HG03045 (cell line): ENCODE data around the gene GRHPR.
"Not testable (repeated sequence)": the region's sequence is repeated elsewhere in the genome, so short reads cannot be mapped to it uniquely, and the experiment has no call there.

Source experiments
- ATAC-seq: cut with Tn5 transposase; IDR thresholded peaks from one replicate; pipeline ENCODE4 v1.9.1; 2021; ENCODE audit warnings: mild to moderate bottlenecking, moderate library complexity; ENCODE audit not compliant: unreplicated experiment

The GRHPR gene

GRCh38 chr9:37474438-37474837 is 51.9 kb downstream of the GRHPR start:
- ATAC-seq: no peak

DNA sequence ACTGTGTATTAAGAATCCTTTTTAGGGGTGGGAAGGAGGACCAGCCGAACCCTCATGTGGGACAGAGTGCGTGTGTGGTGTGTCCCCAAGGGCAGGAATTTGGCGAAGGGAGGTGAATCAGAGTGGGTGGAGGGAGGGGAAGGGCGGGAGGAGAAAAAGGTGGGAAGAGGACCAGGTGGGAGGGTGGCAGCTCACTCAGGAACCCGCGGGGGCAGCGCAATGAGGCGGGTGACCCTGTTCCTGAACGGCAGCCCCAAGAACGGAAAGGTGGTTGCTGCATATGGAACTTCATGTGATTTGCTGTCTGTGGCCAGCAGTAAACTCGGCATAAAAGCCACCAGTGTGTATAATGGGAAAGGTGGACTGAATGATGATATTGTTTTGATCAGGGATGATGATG is 54.4 kb downstream of the GRHPR start:
- no peak for ATAC-seq

- not testable (repeated sequence) for ATAC-seq
Measured at GRCh38 chr9:37477443-37477842, 54.9 kb downstream of the GRHPR start.

GRCh38 chr9:37477987-37478619 is 55.6 kb downstream of the GRHPR start:
- not testable (repeated sequence) for ATAC-seq

DNA sequence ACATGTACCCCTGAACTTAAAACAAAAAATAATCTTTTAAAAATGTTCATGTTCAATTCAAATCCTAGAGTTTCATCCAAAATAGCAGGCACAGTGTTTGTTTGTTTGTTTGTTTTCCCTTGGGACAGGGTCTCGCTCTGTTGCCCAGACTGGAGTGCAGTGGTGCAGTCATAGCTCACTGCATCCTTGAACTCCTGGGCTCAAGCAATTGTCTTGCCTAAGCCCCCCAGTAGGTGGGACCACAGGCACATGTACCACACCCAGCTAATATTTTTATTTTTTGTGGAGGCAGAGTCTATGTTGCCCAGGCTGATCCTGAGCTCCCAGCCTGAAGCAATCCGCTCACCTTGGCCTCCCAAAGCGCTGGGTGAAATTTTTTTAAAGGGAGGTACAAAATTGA is 58.3 kb downstream of the GRHPR start:
- no peak for ATAC-seq

DNA sequence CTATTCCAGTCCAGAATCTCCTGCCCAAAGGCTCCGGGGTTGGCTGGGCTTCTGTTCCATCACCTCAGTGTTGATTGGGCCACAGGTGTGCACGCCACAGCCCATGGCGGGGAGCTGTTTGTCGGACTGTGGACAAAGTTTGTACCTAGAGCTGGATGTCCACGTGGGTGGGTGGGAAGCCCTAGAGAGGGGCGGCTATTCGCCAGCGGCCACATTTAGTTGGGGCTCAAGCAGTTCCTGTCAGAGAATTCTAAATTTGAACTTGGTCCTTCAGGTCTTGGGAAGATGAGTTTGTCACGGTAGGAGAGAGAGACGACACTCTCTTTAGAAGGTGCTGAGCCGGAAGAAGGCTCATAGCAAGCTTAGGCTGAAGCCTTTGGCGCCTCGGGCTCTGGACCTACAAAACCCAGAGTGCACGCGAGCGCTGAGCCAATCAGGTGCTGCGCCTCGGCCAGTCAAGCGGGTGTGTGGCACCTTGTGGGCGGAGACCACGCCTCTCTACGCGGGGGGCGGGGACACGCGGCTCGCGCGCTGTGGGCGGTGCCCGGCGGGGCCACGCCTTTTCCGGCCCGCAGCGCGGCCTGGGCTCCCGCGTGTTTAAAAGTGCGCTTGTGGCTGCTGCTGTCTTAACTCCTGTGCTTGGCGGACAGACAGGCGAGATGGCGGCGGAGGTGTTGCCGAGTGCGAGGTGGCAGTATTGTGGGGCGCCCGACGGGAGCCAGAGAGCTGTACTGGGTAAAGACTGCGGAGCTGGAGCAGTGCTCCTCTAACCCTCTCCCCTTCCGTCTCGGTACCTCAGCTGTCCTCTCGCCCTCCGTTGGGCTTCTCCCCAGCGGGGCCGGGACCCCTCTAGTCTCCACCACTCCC is 63.1 kb downstream of the GRHPR start, which contains the start of gene POLR1E:
POLR1E (plus strand) TSS at position 560 of the 867 bp plus-strand sequence; CDS start at position 660, 100 bp downstream.
- peak; percentile 96 for ATAC-seq

DNA sequence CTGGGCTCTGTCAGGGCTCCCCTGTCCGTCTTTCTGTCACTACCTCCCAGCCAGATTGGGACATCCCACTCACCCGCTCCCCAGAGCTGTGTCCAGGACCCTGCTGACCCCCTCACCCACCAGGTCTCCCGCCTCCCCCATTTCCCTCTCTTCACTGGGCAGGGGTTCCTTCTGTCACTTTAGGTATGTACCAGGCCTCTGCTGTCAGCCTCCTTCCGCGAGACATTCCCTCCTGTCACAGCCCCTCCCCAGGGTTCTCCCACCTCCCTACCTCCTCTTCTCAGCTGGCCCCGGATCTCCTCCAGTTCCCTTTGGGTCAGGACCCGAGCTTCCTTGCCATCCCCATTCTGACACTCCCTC is 63.7 kb downstream of the GRHPR start:
- ATAC-seq: peak; percentile 1
